Measurements from ENCODE around the gene DEPDC5.

Gene DEPDC5

GRCh38 chr22:31895411-31896123 lies 141.7 kb downstream of the DEPDC5 start:
- TF ChIP-seq, protein P1, sequence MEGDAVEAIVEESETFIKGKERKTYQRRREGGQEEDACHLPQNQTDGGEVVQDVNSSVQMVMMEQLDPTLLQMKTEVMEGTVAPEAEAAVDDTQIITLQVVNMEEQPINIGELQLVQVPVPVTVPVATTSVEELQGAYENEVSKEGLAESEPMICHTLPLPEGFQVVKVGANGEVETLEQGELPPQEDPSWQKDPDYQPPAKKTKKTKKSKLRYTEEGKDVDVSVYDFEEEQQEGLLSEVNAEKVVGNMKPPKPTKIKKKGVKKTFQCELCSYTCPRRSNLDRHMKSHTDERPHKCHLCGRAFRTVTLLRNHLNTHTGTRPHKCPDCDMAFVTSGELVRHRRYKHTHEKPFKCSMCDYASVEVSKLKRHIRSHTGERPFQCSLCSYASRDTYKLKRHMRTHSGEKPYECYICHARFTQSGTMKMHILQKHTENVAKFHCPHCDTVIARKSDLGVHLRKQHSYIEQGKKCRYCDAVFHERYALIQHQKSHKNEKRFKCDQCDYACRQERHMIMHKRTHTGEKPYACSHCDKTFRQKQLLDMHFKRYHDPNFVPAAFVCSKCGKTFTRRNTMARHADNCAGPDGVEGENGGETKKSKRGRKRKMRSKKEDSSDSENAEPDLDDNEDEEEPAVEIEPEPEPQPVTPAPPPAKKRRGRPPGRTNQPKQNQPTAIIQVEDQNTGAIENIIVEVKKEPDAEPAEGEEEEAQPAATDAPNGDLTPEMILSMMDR (IDR thresholded peaks at IDR 0.05; ENCODE audit: borderline replicate concordance, insufficient read depth, low read depth, low read length): no peak
- no peak overlapping the region for H3K4me3 ChIP-seq (ENCODE audit: low read depth, low read length)

GRCh38 chr22:31896472-31896871 lies 142.7 kb downstream of the DEPDC5 start:
- TF ChIP-seq, protein P1 (IDR thresholded peaks at IDR 0.05; ENCODE audit: borderline replicate concordance, insufficient read depth, low read depth, low read length): no peak
- no peak overlapping the region for H3K4me3 ChIP-seq (ENCODE audit: low read depth, low read length)

DNA sequence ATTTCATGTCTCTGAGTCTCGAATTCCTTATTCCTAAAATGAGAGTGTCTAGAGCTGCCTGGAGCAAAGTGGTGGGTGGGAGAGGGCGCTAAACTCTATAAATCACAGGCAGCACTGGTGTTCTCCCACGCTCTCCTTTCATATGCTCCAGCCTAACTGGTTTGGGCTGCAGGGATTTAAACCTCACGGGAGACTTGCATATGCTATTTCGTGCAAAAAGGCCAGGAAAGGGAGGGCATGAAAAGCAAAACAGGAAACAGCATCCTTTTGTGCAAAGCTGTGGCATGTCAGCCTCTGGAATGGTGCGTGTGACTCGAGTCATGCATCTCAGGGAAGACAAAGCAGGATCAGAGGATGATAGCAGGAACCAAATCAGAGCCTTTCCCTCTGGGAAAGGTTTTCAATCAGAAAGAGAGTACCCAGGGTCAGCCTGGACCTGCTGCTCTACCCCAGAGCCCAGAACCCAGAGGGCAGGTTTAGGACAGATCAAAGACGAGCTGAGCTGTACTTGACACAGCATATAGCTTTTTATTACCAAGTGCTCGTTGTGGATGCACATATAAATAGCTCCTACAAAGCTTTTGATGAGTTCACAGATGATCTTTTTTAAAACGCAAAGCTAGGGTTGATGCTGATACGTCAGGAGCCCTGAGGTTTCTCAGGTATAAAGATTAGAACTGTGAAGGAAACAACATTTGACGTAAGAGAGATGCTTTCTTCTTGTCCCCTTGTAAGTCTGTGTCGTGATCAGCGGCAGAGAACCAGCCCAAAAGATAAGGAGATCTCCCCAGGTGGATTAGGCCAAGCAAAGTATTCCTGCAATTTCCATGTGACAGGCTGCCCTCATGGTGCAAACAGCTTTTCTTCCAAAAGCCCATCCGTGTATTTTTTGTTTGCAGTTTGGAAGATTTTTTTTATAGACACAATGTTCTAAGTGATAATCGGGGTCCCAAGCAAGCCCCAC lies 144.3 kb downstream of the DEPDC5 start:
- no peak overlapping the region for H3K4me3 ChIP-seq (ENCODE audit: low read depth, low read length)
- TF ChIP-seq, protein P1 (IDR thresholded peaks at IDR 0.05; ENCODE audit: borderline replicate concordance, insufficient read depth, low read depth, low read length): no peak

- H3K4me3 ChIP-seq (ENCODE audit: low read depth, low read length): no peak overlapping the region
- TF ChIP-seq, protein P1 (IDR thresholded peaks at IDR 0.05; ENCODE audit: borderline replicate concordance, insufficient read depth, low read depth, low read length): no peak
These were observed 145.1 kb downstream of the DEPDC5 start for GRCh38 chr22:31898926-31899325.

GRCh38 chr22:31899669-31900068 lies 145.8 kb downstream of the DEPDC5 start:
- TF ChIP-seq, protein P1 (IDR thresholded peaks at IDR 0.05; ENCODE audit: borderline replicate concordance, insufficient read depth, low read depth, low read length): no peak
- H3K4me3 ChIP-seq (ENCODE audit: low read depth, low read length): no peak overlapping the region

DNA sequence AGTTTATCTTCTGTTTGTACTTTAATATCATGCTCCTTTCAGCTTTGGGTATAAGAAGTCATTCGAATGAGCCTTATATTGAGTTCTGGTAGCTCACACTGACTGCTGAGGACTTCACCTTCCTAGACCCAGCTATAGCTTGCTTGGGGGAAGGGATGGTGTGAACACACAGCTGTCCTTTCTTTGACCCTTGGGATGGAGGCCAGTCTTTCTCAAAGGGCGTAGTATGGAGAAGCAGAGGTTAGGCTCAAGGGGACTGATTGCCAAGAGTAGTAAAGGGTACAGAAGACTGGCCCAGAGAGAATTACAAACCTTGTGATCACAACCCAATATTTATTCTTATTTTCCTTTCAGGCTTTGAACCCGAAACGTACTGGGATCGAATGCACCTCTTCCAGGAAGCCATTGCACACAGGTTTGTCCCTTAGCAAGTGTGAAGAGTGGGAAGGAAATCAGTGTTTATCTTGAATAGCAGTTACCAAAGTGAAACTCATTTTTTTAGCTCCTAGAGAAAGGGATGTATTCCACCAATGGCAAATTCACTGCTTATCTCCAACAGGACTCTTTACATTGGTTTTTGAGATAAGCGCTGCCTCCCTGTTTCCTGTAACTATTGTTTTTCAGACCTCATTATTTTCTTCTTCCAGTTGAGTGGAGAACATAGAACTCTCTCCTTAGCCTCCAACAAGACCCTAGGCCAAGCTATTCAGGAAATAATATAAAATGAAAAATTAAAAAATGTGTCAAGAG lies 147.7 kb downstream of the DEPDC5 start:
- no peak overlapping the region for H3K4me3 ChIP-seq (ENCODE audit: low read depth, low read length)
- TF ChIP-seq, protein P1 (IDR thresholded peaks at IDR 0.05; ENCODE audit: borderline replicate concordance, insufficient read depth, low read depth, low read length): no peak

Data from GM12875 (cell line).